Cardiac muscle cell (in vitro differentiated cells and primary cell): ENCODE results near the gene DDI1. TPM values are rescaled to one million over a fixed set of nuclear protein-coding genes. Genes with fewer than 3 reads are reported as not detected.

Experiments
- DNase-seq, 2 donors: peaks; one replicate each; pipeline versions ENCODE4 v3.0.0 to v3.0.0-alpha.2; 2010 to 2017; ENCODE audit warnings: low read depth in 1 of 2, low spot score in 1 of 2
- H3K27ac ChIP-seq: fragments of 200-600 bp; sonication (generic); 2 replicates; pipeline ENCODE4 v1.5.1; 2016
- H3K27me3 ChIP-seq: fragments of 200-600 bp; sonication (generic); 2 replicates; pipeline ENCODE4 v1.6.0; 2016; ENCODE audit warnings: control low read depth
- H3K36me3 ChIP-seq: fragments of 200-600 bp; sonication (generic); 2 replicates; pipeline ENCODE4 v1.5.1; 2016; ENCODE audit warnings: control low read depth
- H3K4me1 ChIP-seq: fragments of 200-600 bp; sonication (generic); 2 replicates; pipeline ENCODE4 v1.8.1; 2017; ENCODE audit warnings: low read depth, mild to moderate bottlenecking, mixed run types
- H3K4me3 ChIP-seq: fragments of 200-600 bp; sonication (generic); 2 replicates; pipeline ENCODE4 v1.5.1; 2016; ENCODE audit warnings: mild to moderate bottlenecking
- H3K9me3 ChIP-seq: fragments of 200-600 bp; sonication (generic); 2 replicates; pipeline ENCODE4 v1.5.1; 2017; ENCODE audit warnings: low read depth, mild to moderate bottlenecking, control low read depth
- polyA plus RNA-seq: library from polyadenylated mRNA; unstranded; fragments of >200 nt; fragmentation: Nextera tagmentation; extraction: Ambion mirVana; gene quantifications from 2 replicates; pipeline ENCODE4 v1.2.1, GENCODE V29; 2016
- total RNA-seq: library from RNA; depleted of rRNA; stranded (reverse); fragments of >200 nt; gene quantifications from 2 replicates; pipeline ENCODE4 v1.2.3, GENCODE V29; 2016
- TF ChIP-seq, protein P1 (sequence below): IDR thresholded peaks from 2 replicates; pipeline ENCODE4 v1.5.1; 2012; ENCODE audit warnings: low read depth, mild to moderate bottlenecking, low read length

DDI1 gene
- total and polyA plus RNA-seq, 2 experiments from 2014 or later: 2.8 TPM; not detected in 1

DNA sequence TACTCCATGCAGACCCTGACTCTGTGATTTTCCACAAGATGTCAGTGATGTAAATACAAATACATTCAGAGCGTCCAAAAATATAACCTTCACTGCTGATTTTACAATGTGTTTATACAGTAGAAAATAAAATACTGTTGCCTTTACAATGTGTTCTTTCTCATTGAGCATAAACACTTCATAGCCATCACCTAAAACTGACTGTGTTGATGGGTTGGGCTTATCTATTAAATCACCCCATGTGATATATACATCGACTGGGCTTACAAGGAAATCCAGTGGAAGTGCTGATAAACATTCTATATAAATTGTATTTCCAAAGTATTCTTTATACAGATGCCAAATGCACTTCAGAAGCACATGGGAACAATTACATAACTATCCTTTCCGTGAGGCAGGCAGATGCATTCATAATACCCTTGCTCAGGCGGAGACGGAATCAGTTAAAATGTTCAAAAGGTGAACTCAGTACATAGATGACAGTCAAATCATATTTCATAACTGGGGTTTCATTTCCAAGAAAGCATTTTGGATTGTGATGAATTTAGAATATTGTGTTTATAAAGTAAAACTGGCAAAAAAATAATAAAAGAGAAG is 27.7 kb downstream of the DDI1 start:
- H3K9me3 ChIP-seq: no peaks in the 10 kb centered on the region
- no peak overlapping the region for H3K27ac ChIP-seq
- no peaks in the 10 kb centered on the region for H3K27me3 ChIP-seq
- H3K4me1 ChIP-seq: no peaks in the 10 kb centered on the region
- TF ChIP-seq, protein P1, sequence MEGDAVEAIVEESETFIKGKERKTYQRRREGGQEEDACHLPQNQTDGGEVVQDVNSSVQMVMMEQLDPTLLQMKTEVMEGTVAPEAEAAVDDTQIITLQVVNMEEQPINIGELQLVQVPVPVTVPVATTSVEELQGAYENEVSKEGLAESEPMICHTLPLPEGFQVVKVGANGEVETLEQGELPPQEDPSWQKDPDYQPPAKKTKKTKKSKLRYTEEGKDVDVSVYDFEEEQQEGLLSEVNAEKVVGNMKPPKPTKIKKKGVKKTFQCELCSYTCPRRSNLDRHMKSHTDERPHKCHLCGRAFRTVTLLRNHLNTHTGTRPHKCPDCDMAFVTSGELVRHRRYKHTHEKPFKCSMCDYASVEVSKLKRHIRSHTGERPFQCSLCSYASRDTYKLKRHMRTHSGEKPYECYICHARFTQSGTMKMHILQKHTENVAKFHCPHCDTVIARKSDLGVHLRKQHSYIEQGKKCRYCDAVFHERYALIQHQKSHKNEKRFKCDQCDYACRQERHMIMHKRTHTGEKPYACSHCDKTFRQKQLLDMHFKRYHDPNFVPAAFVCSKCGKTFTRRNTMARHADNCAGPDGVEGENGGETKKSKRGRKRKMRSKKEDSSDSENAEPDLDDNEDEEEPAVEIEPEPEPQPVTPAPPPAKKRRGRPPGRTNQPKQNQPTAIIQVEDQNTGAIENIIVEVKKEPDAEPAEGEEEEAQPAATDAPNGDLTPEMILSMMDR: no peak
- no peak for DNase-seq
- H3K4me3 ChIP-seq: no peak overlapping the region
- H3K36me3 ChIP-seq: no peaks in the 10 kb centered on the region

DNA sequence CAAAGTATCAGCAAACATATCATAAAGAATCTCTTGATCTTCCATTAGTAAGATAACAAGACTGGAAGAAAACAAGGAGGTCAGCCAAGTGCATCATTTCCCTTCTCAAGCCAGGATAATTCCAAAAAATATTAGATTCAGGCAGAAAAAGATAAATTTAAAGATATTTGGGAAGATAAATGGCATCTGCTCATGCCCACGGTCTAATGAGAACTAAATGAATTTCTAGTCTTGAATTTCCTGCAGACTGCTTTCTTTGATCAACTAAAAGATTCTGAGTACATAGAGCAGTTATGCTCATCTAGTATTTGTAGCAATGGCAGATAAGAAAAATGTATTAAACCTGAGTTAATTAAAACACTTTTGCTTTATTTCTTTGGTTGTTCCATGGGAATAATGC is 31.1 kb downstream of the DDI1 start:
- Histone ChIP-seq H3K27me3 (no peaks in the 10 kb centered on the region), H3K4me1 (no peaks in the 10 kb centered on the region), H3K27ac (no peak overlapping the region), H3K36me3 (no peaks in the 10 kb centered on the region), H3K4me3 (no peak overlapping the region), H3K9me3 (no peaks in the 10 kb centered on the region)
- TF ChIP-seq, protein P1: no peak
- no peak for DNase-seq

DNA sequence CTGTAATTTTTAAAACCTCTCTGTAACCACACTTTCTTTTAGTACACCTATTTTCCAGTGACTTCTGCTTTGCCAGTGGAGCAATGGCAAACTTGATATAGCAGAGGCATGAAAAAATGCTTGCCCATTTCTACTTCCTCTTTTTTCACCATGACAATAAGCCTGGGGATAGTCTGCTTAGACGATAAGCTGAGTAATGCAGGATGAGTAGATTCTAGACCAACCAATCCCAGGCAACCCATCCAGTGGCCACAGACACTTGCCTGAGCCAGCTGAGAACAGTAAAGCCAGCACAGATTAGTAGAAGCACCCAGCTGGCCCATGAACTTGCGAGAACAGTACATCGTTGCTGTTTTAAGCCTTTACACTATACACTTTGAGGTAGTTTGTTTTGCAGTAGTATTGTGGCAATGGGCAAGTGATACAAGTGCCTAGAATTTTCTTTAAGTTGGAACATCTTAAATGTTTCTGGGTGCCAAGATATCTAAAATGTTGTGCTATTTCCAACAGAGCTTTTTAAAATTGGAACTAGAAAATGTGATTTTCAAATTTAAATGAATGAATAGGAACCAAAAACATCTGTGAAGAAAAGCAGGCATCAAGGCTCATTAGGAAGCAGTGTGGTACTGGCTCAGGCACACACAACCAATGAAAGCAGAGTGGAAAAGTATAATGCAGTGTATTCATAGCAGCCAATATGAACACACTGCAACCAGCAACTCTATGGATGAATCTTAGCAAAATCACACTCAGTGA is 37.7 kb downstream of the DDI1 start:
- no peak for DNase-seq
- TF ChIP-seq, protein P1: no peak
- H3K27ac ChIP-seq: no peak overlapping the region
- H3K36me3 ChIP-seq: no peaks in the 10 kb centered on the region
- peaks cover 7% of the 10 kb centered on the region for H3K4me1 ChIP-seq
- no peaks in the 10 kb centered on the region for H3K27me3 ChIP-seq
- no peak overlapping the region for H3K4me3 ChIP-seq
- H3K9me3 ChIP-seq: no peaks in the 10 kb centered on the region

DNA sequence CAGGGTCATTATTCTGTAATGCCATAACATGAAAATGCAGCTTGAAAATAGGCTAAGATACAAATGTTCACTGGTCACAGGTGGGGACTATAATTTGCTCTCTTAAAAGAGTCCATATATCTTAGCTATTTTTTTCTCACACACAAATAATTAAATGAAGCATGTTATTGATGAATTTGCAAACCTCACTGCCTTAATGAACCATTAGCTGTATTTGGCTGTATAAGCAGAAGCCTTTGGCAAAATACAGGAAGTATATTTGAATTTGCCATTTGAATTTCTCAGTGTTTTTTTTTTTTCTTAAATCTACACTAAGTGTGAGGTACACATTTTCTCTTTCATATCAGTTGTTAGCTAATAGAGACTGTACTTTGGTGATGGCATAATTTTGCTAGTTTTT is 38.7 kb downstream of the DDI1 start:
- Histone ChIP-seq H3K9me3 (no peaks in the 10 kb centered on the region), H3K27ac (no peak overlapping the region), H3K27me3 (no peaks in the 10 kb centered on the region), H3K4me1 (peaks cover 7% of the 10 kb centered on the region), H3K4me3 (no peak overlapping the region), H3K36me3 (no peaks in the 10 kb centered on the region)
- DNase-seq: no peak
- TF ChIP-seq, protein P1: no peak

DNA sequence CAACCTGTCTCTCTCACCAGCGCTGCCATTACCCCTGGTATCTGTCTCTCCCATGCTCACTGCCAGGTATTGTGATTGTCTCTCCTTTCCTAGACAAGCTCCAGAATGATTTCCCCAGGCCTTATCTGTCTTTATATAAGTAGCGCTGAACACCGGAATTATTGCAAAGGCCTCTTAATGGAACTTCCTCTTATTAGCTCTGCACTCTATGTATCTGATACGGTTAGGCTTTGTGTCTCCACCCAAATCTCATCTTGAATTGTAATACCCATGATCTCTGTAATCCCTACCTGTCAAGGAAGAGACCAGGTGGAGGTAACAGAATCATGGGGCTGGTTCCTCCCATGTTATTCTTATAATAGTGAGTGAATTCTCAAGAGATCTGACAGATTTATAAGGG is 39.3 kb downstream of the DDI1 start:
- H3K4me1 ChIP-seq: peaks cover 7% of the 10 kb centered on the region
- H3K27me3 ChIP-seq: no peaks in the 10 kb centered on the region
- no peak overlapping the region for H3K4me3 ChIP-seq
- H3K9me3 ChIP-seq: no peaks in the 10 kb centered on the region
- TF ChIP-seq, protein P1: no peak
- no peak for DNase-seq
- no peaks in the 10 kb centered on the region for H3K36me3 ChIP-seq
- no peak overlapping the region for H3K27ac ChIP-seq
